Ascending aorta (tissue), 2 donors: ENCODE measurements around the gene HOXA10. TPM values are rescaled to one million over a fixed set of nuclear protein-coding genes. Genes with fewer than 3 reads are reported as not detected.

Source experiments
- DNase-seq, 2 donors: peaks; one replicate each; pipeline ENCODE4 v3.0.0-alpha.2; 2019; ENCODE audit warnings: low spot score in 2 of 2
- H3K27ac ChIP-seq, 2 donors: fragments of 200-600 bp; sonication (generic); one replicate each; pipeline ENCODE4 v1.5.1; 2016 to 2017; ENCODE audit warnings: mild to moderate bottlenecking in 1 of 2
- H3K27me3 ChIP-seq: fragments of 200-600 bp; sonication (generic); one replicate; pipeline ENCODE4 v1.5.1; 2017
- H3K36me3 ChIP-seq, 2 donors: fragments of 200-600 bp; sonication (generic); one replicate each; pipeline ENCODE4 v1.5.1; 2016
- H3K4me1 ChIP-seq, 2 donors: fragments of 200-600 bp; sonication (generic); one replicate each; pipeline ENCODE4 v1.5.1; 2016 to 2017; ENCODE audit warnings: mild to moderate bottlenecking in 1 of 2
- H3K4me3 ChIP-seq, 2 donors: fragments of 200-600 bp; sonication (generic); one replicate each; pipeline ENCODE4 v1.5.1; 2016 to 2017; ENCODE audit warnings: mild to moderate bottlenecking in 1 of 2
- H3K9me3 ChIP-seq, 2 donors: fragments of 200-600 bp; sonication (generic); one replicate each; pipeline ENCODE4 v1.5.1; 2016
- CTCF ChIP-seq, 3 experiments: fragments of 200-600 bp in 2 of 3; fragments of 450-650 bp in 1 of 3; sonication (generic) in 2 of 3; IDR thresholded peaks; one replicate each; pipeline ENCODE4 v1.5.1; 2016 to 2019; ENCODE audit warnings: antibody characterized with exemption in 3 of 3, mild to moderate bottlenecking in 1 of 3, moderate library complexity in 1 of 3
- intact Hi-C: fragments of 100-400 bp; cut with DNase I; formaldehyde crosslinking; loops from one replicate; pipeline ENCODE4 v1.15.1; 2023
- total RNA-seq: library from RNA; depleted of rRNA; stranded (reverse); fragments of >200 nt; gene quantifications from one replicate; pipeline ENCODE4 v1.1.0, GENCODE V29; 2016

Gene HOXA10
- total RNA-seq, 1 donor from 2014 or later = not detected

- TF ChIP-seq CTCF (IDR thresholded peaks at IDR 0.05) = no peak
- H3K4me1 ChIP-seq = peaks cover 5 to 14% of the 10 kb centered on the region in 2 donors
- DNase-seq = peak in 1 of 2 donors; percentile 61
- H3K4me3 ChIP-seq = no peak overlapping the region
- H3K27me3 ChIP-seq = peaks cover 43% of the 10 kb centered on the region
- no peaks in the 10 kb centered on the region for H3K9me3 ChIP-seq
- no peaks in the 10 kb centered on the region for H3K36me3 ChIP-seq
- no peak overlapping the region for H3K27ac ChIP-seq
- intact Hi-C loops = loop anchor here (10.0 kb wide), 2 partner anchors 584 to 1224 kb away; partner anchors contain the start of gene CREB5
Observed at GRCh38 chr7:27191161-27191731, 17.1 kb upstream of the HOXA10 start.

- TF ChIP-seq CTCF (IDR thresholded peaks at IDR 0.05) = no peak
- no peaks in the 10 kb centered on the region for H3K9me3 ChIP-seq
- H3K4me1 ChIP-seq = peaks cover 5 to 14% of the 10 kb centered on the region in 2 donors
- H3K36me3 ChIP-seq = no peaks in the 10 kb centered on the region
- intact Hi-C loops = loop anchor here (5.0 to 10.0 kb wide), 3 partner anchors 585 to 1323 kb away; partner anchors contain the start of gene CREB5
- H3K27ac ChIP-seq = no peak overlapping the region
- H3K27me3 ChIP-seq = peaks cover 51% of the 10 kb centered on the region
- H3K4me3 ChIP-seq = no peak overlapping the region
- peak in 1 of 2 donors; percentile 39 for DNase-seq
Observed at GRCh38 chr7:27189997-27190748, 16.1 kb upstream of the HOXA10 start.

GRCh38 chr7:27189295-27189996, 15.3 kb upstream of the HOXA10 start:
- no peak for TF ChIP-seq CTCF (IDR thresholded peaks at IDR 0.05)
- Histone ChIP-seq H3K27me3 (peaks cover 51% of the 10 kb centered on the region), H3K4me3 (peak overlapping the region in 1 of 2 donors; percentile 34), H3K9me3 (no peaks in the 10 kb centered on the region), H3K36me3 (no peaks in the 10 kb centered on the region), H3K4me1 (peaks cover 5 to 16% of the 10 kb centered on the region in 2 donors), H3K27ac (no peak overlapping the region)
- intact Hi-C loops = loop anchor here (5.0 kb wide), 1 partner anchor 1322 kb away; no protein-coding TSS in a partner anchor
- peak in 1 of 2 donors; percentile 58 for DNase-seq

- H3K27me3 ChIP-seq = peaks cover 57% of the 10 kb centered on the region
- no peaks in the 10 kb centered on the region for H3K36me3 ChIP-seq
- no peak for TF ChIP-seq CTCF (IDR thresholded peaks at IDR 0.05)
- H3K27ac ChIP-seq = no peak overlapping the region
- intact Hi-C loops = loop anchor here (5.0 kb wide), 1 partner anchor 1321 kb away; no protein-coding TSS in a partner anchor
- peak in 1 of 2 donors; percentile 70 for DNase-seq
- H3K4me3 ChIP-seq = peak overlapping the region; percentile 4 to 34
- no peaks in the 10 kb centered on the region for H3K9me3 ChIP-seq
- H3K4me1 ChIP-seq = peaks cover 5 to 22% of the 10 kb centered on the region in 2 donors
Observed at GRCh38 chr7:27188386-27189294, 14.5 kb upstream of the HOXA10 start.
